ENCODE data around the gene TBC1D10B.

The TBC1D10B gene

DNA sequence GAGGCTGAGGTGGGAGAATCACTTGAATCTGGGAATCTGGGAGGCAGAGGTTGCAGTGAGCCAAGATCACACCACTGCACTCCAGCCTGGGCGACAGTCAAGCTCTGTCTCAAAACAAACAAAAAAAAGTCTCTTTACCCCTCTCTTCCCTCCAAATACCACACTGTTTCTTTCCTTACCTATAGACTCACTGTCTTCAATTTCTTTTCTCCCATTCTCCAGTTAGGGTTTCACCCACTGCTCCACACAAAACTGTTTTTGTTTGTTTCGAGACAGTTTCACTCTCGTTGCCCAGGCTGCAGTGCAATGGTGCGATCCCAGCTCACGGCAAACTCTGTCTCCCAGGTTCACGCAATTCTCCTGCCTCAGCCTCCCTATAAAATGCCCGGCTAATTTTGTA, 9.1 kb downstream of the TBC1D10B start:
- H2AFZ ChIP-seq = no peak overlapping the region
- H3K9me3 ChIP-seq (ENCODE audit: control insufficient read depth, low read length) = no peaks in the 10 kb centered on the region
- no peak overlapping the region for H3K9ac ChIP-seq
- H3K36me3 ChIP-seq (ENCODE audit: control insufficient read depth, insufficient read depth, low read length) = no peaks in the 10 kb centered on the region
- TF ChIP-seq, protein P1, sequence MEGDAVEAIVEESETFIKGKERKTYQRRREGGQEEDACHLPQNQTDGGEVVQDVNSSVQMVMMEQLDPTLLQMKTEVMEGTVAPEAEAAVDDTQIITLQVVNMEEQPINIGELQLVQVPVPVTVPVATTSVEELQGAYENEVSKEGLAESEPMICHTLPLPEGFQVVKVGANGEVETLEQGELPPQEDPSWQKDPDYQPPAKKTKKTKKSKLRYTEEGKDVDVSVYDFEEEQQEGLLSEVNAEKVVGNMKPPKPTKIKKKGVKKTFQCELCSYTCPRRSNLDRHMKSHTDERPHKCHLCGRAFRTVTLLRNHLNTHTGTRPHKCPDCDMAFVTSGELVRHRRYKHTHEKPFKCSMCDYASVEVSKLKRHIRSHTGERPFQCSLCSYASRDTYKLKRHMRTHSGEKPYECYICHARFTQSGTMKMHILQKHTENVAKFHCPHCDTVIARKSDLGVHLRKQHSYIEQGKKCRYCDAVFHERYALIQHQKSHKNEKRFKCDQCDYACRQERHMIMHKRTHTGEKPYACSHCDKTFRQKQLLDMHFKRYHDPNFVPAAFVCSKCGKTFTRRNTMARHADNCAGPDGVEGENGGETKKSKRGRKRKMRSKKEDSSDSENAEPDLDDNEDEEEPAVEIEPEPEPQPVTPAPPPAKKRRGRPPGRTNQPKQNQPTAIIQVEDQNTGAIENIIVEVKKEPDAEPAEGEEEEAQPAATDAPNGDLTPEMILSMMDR (IDR thresholded peaks at IDR 0.05) = no peak
- no peaks in the 10 kb centered on the region for H3K27me3 ChIP-seq (ENCODE audit: control insufficient read depth, insufficient read depth, low read length)
- no peaks in the 10 kb centered on the region for H3K4me1 ChIP-seq
- H3K27ac ChIP-seq = no peak overlapping the region
- H3K4me2 ChIP-seq (ENCODE audit: low read length) = no peak overlapping the region
- peaks cover 12% of the 10 kb centered on the region for H3K79me2 ChIP-seq
- H3K4me3 ChIP-seq (ENCODE audit: low read depth, low read length) = no peak overlapping the region

DNA sequence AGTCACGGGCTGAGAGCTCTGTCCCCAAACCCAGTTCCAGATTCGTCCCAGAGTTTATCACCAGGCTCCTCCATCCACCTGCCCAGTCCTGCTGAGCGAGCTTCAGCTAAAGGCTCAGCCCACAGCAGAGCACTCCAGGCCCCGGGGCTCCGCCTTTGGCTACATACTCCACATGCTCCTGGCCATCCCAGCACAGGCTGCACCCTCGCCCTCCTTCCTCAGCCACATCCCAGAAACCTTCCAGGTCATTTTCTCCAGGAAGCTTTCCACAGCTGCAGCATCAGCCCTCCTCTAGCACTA, 10.5 kb downstream of the TBC1D10B start:
- H3K4me2 ChIP-seq (ENCODE audit: low read length) = no peak overlapping the region
- H3K4me3 ChIP-seq (ENCODE audit: low read depth, low read length) = no peak overlapping the region
- no peak overlapping the region for H3K9ac ChIP-seq
- no peaks in the 10 kb centered on the region for H3K9me3 ChIP-seq (ENCODE audit: control insufficient read depth, low read length)
- H3K27me3 ChIP-seq (ENCODE audit: control insufficient read depth, insufficient read depth, low read length) = no peaks in the 10 kb centered on the region
- H3K4me1 ChIP-seq = peaks cover 6% of the 10 kb centered on the region
- no peak overlapping the region for H2AFZ ChIP-seq
- no peaks in the 10 kb centered on the region for H3K36me3 ChIP-seq (ENCODE audit: control insufficient read depth, insufficient read depth, low read length)
- TF ChIP-seq, protein P1 (IDR thresholded peaks at IDR 0.05) = no peak
- H3K27ac ChIP-seq = no peak overlapping the region
- H3K79me2 ChIP-seq = peaks cover 12% of the 10 kb centered on the region

DNA sequence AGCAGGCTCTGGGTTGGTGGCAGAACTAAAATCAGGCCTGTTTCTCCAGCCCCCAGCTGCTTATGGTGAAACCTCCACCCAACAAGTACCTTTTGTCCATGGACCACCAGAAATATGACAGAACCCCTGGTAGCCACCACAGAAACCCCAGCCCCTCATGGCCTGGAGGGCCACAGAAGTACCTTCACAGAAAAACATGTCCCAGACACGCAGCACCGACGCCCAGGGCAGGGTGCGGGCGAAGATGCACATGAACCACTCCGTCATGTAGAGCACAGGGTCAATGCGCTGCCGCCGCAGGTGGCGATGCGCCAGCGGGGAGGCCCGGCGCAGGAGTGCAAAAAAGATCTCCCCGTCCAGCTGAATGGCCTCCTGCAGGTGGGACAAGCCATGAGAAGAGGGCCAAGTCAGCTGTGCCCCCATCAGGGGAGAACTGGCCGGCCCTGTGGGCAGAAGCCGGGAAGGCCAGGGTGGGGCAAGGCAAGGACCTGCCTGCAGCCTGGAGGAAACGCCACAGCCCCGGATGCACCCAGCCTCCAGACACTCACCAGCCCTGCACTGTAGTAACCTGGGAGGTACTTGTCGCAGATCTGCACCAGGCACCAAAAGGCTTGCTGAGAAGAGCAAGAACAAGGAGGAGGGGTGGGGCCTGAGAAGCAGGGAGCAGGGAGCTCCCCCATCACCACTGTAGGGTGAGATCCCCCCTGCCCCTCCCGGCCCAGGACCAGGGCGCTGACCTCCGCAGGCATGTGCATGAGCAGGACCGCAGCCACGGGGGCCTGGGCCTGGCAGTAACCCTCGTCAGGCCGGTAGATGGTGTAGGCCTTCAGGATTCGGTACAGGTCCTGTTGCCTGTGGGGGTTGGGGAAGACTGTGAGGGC, 11.1 kb downstream of the TBC1D10B start:
- no peak overlapping the region for H3K9ac ChIP-seq
- H2AFZ ChIP-seq = no peak overlapping the region
- H3K79me2 ChIP-seq = peaks cover 6% of the 10 kb centered on the region
- H3K9me3 ChIP-seq (ENCODE audit: control insufficient read depth, low read length) = no peaks in the 10 kb centered on the region
- H3K4me2 ChIP-seq (ENCODE audit: low read length) = no peak overlapping the region
- H3K4me1 ChIP-seq = peaks cover 6% of the 10 kb centered on the region
- TF ChIP-seq, protein P1 (IDR thresholded peaks at IDR 0.05) = no peak
- H3K27me3 ChIP-seq (ENCODE audit: control insufficient read depth, insufficient read depth, low read length) = no peaks in the 10 kb centered on the region
- no peak overlapping the region for H3K4me3 ChIP-seq (ENCODE audit: low read depth, low read length)
- no peak overlapping the region for H3K27ac ChIP-seq
- H3K36me3 ChIP-seq (ENCODE audit: control insufficient read depth, insufficient read depth, low read length) = no peaks in the 10 kb centered on the region

DNA sequence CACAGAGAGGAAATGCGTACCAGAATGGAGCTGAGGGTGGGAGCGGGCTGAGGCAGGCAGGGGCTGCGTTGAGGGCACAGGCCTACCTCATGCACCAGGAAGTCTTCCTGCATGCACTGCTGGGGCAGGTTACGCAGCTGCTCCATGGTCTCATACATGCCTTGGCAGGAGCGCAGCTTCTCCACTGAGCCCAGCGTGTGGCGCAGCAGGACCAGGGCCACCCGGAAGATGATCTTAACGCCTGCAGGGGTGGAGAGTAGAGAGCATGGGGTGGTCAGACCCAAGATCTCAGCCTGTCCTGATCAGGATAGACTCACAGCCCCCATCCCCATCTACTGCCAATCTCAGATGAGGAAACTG, 11.7 kb downstream of the TBC1D10B start:
- H3K4me3 ChIP-seq (ENCODE audit: low read depth, low read length) = no peak overlapping the region
- no peaks in the 10 kb centered on the region for H3K9me3 ChIP-seq (ENCODE audit: control insufficient read depth, low read length)
- H3K27ac ChIP-seq = no peak overlapping the region
- TF ChIP-seq, protein P1 (IDR thresholded peaks at IDR 0.05) = no peak
- H3K4me2 ChIP-seq (ENCODE audit: low read length) = no peak overlapping the region
- no peak overlapping the region for H3K9ac ChIP-seq
- H3K27me3 ChIP-seq (ENCODE audit: control insufficient read depth, insufficient read depth, low read length) = no peaks in the 10 kb centered on the region
- no peak overlapping the region for H2AFZ ChIP-seq
- peaks cover 6% of the 10 kb centered on the region for H3K4me1 ChIP-seq
- H3K79me2 ChIP-seq = peaks cover 3% of the 10 kb centered on the region
- H3K36me3 ChIP-seq (ENCODE audit: control insufficient read depth, insufficient read depth, low read length) = no peaks in the 10 kb centered on the region

Data from parathyroid adenoma (tissue), 2 donors.